NAMALWA (cell line): ENCODE results near the gene KLRC4.
"Not testable (repeated sequence)": the region's sequence is repeated elsewhere in the genome, so short reads cannot be mapped to it uniquely, and the experiment has no call there.

Source experiments
- DNase-seq: peaks from one replicate; pipeline ENCODE4 v3.0.0-alpha.2; 2015; ENCODE audit warnings: low spot score

KLRC4 gene, protein sequence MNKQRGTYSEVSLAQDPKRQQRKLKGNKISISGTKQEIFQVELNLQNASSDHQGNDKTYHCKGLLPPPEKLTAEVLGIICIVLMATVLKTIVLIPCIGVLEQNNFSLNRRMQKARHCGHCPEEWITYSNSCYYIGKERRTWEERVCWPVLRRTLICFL

DNA sequence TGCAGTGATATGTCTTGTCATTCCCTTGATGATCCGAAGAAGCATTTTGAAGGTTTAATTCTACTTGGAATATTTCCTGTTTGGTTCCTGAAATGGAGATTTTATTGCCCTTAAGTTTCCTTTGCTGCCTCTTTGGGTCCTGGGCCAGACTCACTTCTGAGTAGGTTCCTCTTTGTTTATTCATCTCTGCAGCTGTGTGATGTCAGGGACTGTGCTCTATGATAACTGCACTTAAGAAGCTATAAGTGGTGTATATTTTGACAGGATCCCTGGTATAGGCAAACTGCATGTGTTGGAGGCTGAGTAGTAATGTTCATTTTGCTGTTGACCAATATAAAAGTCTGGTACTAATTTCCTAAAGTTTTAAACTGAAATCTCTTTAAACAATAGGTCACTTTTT is at the start of gene KLRC4:
KLRC4 (minus strand) TSS at position 366 of the 400 bp plus-strand sequence; CDS start at position 184, 182 bp downstream.
- peak; percentile 93 for DNase-seq

DNA sequence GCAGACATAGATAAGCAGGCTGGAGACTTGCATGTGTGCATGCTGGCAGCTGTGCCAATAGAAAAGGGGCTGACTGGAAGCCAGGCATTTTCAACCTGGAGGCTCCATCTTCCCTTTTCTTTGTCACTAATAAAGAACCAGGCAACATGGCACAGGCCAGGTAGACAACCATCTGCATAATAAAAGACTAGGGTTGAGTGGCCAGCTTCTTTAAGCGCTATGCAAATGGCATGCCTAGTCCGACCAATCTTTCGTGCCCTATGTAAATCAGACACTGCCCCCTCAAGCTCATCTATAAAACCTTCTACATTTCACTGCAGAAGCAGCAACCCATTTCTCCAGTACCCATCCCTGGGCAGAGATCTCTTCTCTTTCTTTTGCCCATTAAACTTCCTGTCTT is 48.2 kb upstream of the KLRC4 start:
- DNase-seq, result no peak

DNA sequence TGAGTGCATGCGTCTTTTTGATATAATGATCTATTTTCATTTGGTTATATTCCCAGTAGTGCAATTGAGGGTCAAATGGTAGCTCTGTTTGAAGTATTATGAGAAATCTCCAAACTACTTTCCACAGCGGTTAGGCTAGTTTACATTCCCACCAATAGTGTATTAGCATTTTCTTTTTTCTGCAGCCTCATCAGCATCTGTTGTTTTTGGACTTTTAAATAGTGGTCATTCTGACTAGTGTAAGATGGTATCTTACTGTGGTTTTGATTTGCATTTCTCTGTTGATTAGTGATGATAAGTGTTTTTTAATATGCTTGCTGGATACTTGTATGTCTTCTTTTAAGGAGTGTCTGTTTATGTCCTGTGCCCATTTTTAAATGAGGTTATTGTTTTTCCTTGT is 47.3 kb upstream of the KLRC4 start:
- no peak for DNase-seq

DNA sequence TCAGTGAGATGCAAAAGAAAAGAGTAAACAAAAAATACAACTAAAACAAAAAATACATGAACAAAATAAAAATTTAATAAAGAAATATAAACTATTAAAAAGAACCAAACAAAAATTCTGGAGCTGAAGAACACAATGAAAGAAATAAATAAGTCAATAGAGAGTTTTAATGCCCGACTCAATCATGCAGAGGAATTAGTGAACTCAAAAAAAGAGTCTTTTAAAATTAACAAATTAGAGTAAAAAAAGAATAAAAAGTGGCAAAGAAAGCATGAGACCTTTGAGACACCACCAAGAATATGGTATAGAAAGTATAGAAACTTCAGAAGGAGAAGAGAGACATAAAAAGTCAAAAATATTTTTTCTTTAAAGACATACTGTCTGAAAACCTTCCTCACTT is 46.2 kb upstream of the KLRC4 start:
- no peak for DNase-seq

DNA sequence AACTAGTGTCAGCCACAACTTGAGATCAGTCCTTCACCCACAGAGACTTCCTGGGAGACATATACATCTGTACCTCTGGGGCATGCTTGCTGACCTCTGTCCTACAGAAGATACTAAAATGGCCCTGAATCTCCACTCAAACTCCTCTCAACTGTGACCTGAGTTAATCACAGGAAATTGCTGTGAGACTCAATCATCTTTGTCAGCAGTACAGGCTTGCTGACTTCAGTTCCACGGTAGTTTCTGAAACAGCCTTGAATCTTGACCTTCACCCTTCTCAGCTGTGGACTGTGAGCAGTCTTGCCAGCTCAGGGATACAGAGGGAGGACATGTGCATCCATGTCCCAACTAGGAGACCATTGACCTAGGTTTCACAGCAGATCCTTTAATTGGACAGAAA is 45.0 kb upstream of the KLRC4 start:
- no peak for DNase-seq

DNA sequence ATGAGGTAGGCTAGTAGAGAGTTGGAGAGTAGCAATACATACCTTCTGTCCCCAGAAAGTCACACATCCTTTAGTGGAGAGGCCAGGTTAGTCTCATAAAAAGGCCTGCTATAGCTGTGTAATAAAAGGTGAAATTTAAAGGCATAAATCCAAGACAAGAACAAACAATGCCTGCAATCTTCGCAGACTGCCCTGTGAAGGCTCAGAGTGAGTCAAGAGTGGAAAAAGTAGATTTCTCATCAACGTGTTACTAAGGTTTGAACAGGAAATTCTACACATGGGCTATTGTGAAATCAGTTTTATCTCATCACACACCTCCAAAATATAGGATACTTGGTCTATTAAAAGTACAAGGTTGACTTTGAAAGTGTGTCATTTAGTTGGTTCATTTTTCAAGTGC is 43.6 kb upstream of the KLRC4 start, which contains the start of gene KLRC1:
KLRC1 (minus strand) TSS at position 222 of the 400 bp plus-strand sequence. CDS start 2,221 bp downstream, outside the sequence.
- no peak for DNase-seq

DNA sequence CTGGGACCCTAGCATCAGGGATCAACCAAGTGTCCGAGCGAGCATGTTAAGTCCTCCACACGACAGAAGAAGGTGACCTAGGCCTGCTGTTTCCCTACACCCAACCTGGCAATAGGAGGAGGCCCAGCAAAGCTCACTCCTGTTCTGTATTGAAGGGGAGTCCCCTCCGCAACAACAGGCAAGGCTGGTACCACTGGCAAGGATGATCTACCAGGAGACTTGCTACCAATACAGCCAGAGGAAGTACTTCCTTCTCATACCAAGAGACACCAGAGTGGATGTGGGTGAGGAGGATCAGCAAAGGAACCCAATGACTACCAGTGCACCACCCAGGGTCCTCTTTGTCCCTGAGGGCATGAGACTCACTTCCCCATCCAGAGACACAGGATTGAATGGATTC is 38.7 kb upstream of the KLRC4 start:
- no peak for DNase-seq

DNA sequence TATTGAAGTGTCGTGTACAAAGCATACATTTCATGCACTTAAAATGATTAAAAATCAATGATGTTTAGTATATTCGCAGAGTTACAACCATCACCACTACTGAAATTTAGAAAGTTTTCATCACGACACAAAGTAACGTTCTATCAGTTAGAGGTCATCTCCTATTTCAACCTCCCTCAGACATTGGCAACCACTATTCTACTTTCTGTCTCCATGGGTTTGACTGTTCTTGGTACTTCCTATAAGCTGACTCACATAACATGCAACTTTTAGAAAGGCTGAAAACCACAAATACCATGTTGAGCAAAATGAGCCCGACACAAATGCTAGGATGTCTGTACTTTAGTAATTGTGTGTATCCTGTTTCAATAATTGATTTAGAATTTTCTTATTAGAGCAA is 36.5 kb upstream of the KLRC4 start:
- not testable (repeated sequence) for DNase-seq

DNA sequence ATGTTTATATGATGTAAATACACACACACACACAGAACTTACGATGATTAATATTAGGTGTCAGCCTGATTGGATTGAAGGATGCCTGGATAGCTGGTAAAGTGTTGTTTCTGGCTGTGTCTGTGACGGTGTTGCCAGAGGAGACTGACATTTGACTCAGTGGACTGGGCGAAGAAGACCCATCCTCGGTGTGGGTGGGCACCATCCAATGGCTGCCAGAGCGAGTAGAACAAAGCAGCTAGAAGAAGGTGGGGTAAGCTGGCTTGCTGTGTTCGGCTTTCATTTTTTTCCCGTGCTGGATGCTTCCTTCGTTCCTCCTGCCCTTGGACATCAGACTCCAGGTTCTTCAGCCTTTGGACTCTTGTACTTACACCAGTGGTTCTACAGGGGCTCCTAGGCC is 31.6 kb upstream of the KLRC4 start:
- DNase-seq, result not testable (repeated sequence)

DNA sequence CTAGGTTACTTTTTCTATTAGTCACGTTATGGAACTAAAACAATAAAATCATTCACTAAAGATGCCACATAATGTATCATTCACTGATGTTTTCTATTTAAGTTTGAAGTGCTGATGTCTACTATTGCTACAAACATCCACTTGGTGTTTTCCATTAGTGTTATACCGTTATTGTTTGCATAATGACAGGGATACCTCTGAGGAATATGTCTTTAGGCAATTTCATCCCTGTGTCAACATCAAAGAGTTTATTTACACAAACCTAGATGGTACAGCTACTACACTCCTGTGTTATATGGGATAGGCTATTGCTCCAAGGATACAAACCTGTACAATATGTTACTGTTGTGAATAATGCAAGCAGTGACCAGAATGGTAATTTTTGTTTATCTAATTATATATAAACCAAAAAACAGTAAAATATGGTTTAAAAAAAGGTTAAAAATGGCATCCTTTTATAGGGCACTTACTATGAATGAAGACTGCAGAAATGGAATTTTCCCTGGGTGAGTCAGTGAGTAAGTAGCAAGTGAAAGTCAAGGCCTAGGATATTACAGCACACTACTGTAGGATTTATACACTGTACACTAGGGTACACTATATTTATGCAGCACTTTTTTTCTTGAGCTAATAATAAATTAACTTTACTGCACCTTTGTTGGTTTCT is 30.2 kb upstream of the KLRC4 start:
- DNase-seq, result not testable (repeated sequence)

DNA sequence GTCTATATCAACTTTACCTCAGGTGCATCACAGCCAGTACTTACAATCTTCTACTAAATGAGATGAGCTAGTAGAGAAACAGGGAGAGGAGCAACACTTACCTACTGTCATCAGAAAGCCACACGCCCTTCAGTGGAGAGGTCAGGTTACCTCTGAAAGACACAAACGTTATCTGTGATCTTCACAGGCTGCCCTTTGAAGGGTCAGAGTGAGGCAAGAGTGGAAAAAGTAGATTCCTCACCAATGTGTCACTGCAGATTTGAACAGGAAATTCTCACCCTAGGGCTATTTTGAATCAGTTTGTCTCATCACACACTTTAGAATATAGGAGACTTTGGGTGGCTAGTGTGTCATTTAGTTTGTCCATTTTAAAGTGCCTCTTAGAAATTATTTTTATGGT is 28.0 kb upstream of the KLRC4 start:
- DNase-seq, result not testable (repeated sequence)

DNA sequence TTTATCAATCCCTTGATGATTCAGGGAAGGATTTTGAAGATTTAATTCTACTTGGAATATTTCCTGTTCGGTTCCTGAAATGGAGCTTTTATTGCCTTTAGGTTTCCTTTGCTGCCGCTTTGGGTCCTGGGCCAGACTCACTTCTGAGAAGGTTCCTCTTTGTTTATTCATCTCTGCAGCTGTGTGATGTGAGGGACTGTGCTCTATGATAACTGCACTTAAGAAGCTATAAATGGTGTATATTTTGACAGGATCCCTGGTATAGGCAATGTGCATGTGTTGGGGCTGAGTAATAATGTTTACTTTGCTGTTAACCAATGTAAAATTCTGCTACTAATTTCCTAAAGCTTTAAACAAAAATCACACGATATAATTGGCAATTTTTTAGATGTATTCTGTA is 26.3 kb upstream of the KLRC4 start, which contains the start of gene KLRC2:
KLRC2 (minus strand) TSS at position 195 of the 400 bp plus-strand sequence; CDS start at position 171, 24 bp downstream.
- peak; percentile 85 for DNase-seq

DNA sequence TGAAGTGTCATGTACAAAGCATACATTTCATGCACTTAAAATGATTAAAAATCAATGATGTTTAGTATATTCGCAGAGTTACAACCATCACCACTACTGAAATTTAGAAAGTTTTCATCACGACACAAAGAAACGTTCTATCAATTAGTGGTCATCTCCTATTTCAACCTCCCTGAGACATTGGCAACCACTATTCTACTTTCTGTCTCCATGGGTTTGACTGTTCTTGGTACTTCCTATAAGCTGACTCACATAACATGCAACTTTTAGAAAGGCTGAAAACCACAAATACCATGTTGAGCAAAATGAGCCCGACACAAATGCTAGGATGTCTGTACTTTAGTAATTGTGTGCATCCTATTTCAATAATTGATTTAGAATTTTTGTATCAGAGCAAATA is 21.1 kb upstream of the KLRC4 start:
- DNase-seq, result not testable (repeated sequence)

DNA sequence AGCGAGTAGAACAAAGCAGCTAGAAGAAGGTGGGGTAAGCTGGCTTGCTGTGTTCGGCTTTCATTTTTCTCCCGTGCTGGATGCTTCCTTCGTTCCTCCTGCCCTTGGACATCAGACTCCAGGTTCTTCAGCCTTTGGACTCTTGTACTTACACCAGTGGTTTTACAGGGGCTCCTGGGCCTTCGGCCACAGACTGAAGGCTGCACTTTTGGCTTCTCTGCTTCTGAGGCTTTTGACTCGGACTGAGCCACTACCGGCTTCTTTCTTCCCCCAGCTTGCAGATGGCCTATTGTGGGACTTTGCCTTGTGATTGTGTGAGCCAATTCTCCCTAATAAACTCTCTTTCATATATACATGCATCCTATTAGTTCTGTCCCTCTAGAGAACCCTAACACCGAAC is 16.4 kb upstream of the KLRC4 start:
- not testable (repeated sequence) for DNase-seq

DNA sequence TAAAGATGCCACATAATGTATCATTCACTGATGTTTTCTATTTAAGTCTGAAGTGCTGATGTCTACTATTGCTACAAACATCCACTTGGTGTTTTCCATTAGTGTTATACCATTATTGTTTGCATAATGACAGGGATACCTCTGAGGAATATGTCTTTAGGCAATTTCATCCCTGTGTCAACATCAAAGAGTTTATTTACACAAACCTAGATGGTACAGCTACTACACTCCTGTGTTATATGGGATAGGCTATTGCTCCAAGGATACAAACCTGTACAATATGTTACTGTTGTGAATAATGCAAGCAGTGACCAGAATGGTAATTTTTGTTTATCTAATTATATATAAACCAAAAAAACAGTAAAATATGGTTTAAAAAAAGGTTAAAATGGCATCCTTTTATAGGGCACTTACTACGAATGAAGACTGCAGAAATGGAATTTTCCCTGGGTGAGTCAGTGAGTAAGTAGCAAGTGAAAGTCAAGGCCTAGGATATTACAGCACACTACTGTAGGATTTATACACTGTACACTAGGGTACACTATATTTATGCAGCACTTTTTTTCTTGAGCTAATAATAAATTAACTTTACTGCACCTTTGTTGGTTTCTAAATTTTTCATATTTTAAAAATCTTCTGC is 14.8 kb upstream of the KLRC4 start:
- not testable (repeated sequence) for DNase-seq

DNA sequence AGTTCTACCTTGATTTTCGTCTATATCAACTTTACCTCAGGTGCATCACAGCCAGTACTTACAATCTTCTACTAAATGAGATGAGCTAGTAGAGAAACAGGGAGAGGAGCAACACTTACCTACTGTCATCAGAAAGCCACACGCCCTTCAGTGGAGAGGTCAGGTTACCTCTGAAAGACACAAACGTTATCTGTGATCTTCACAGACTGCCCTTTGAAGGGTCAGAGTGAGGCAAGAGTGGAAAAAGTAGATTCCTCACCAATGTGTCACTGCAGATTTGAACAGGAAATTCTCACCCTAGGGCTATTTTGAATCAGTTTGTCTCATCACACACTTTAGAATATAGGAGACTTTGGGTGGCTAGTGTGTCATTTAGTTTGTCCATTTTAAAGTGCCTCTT is 12.6 kb upstream of the KLRC4 start:
- not testable (repeated sequence) for DNase-seq

DNA sequence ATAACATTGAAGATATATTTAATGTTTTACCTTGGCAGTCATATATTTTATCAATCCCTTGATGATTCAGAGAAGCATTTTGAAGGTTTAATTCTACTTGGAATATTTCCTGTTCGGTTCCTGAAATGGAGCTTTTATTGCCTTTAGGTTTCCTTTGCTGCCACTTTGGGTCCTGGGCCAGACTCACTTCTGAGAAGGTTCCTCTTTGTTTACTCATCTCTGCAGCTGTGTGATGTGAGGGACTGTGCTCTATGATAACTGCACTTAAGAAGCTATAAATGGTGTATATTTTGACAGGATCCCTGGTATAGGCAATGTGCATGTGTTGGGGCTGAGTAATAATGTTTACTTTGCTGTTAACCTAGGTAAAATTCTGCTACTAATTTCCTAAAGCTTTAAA is 10.8 kb upstream of the KLRC4 start, which contains the start of gene KLRC3:
KLRC3 (minus strand) TSS at position 262 of the 400 bp plus-strand sequence; CDS start at position 217, 45 bp downstream.
- peak; percentile 41 for DNase-seq

DNA sequence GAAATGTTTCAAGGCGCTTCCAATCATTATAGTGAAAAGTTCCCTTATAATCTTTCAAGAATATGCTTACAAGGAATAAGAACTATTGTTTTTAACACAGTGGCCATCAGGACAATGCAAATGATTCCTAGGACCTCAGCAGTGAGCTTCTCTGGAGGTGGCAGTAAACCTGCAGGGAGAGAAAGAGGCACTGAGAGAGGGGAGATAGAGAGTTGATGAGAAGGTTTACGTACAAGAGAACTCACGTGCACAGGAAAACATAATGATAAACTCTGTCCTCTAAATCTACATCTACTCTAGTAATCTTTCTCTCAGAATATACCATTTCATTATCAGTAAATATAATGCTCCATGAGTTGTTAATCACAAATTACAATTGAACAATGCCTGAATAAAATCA is 715 bp downstream of the KLRC4 start:
- DNase-seq, result peak; percentile 55

DNA sequence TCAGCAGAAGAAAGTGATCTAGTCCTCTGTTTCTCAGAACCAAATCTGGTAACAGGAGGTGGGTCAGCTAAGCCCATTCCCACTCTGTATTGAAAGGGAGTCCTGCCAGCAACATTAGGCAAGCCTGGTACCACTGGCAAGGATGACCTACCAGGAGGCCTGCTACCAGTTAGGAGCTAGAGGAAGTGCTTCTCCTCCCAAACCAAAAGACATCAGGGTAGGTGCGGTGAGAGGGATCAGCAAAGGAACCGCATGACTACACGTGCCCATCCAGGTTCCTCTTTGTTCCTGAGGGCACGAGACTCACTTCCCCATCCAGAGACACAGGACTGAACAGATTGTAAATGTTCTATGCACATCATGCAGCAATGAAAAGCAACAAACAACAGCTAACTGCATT is 2.8 kb downstream of the KLRC4 start:
- DNase-seq, result peak; percentile 37

DNA sequence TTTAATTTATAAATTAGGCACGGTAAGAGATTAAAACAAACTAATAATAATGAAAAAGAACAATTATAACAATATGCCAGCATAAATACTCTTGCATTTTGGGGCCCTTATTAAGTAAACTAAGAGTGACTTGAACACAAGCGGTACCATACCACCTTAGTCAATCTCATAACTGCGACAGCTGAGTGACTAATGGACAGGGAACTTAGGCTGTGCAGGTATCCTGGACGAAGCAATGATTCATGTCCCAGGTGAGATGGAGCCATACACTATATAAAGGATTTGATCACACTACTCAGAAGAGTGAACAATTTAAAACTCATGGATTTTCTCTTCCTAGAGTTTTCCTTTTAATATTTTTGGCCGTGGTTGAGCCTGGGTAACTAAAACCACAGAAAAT is 4.3 kb downstream of the KLRC4 start:
- no peak for DNase-seq

DNA sequence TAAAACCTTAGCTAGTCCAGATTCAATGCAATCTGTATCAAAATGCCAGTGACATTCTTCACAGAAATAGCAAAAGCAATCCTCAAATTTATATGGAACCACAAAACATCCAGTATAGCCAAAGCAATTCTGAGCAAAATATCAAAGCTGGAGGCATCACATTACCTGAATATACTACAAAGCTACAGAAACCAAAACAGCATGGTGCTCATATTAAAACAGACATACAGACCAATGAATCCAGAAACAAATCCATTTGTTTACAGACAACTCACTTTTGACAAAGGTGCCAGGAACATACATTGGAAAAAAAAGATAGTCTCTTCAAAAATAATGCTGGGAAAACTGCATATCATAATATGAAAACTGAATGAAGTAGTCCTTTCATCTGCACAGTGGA is 4.8 kb downstream of the KLRC4 start:
- no peak for DNase-seq

DNA sequence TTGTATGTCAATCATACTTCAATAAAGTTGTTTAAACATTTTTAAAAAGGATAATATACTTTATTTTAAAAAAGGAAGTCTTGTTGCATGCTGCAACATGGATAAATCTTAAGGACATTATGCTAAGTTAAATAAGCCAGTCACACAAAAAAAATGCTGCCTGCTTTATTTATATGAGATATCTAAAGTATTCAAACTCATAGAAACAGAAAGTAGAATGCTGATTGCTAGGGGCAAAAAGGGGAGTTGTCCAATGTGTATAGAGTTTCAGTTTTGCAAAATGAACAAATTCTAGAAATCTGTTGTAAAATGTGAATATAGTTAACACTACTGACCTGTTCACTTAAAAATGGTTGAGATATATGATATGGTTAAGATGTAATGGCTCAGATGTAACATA is 8.7 kb downstream of the KLRC4 start:
- no peak for DNase-seq

DNA sequence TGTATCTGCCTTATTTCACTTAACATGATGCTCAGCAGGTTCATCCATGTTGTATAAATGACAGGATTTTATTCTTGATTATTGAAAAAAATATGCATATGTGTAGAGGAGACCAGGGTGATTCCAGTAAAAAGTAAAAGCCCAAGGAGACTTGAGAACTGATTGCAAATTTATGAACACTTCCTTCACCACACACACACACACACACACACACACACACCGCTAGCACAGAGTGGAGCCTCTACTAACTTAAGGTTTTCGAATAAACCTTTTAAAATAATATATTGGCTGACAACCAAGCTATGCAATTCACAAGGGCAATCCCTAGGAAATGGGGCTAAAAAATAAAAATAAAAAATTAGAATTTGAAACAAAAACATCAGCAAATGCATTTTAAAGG is 11.4 kb downstream of the KLRC4 start:
- no peak for DNase-seq
